Spinal cord (tissue), 10 donors: Measurements from ENCODE around the gene FBXO31. TPM values are rescaled to one million over a fixed set of nuclear protein-coding genes. Genes with fewer than 3 reads are reported as not detected.
"Not testable (repeated sequence)": the region's sequence is repeated elsewhere in the genome, so short reads cannot be mapped to it uniquely, and the experiment has no call there.

Source experiments
- DNase-seq, 6 donors: peaks; one replicate each; pipeline versions ENCODE4 v3.0.0 to v3.0.0-alpha.2; 2013 to 2015; ENCODE audit warnings: low spot score in 6 of 6, low read depth in 4 of 6
- H3K27ac ChIP-seq: one replicate; pipeline ENCODE4 v1.5.1; 2013; ENCODE audit warnings: low read depth, low read length, control low read depth
- H3K27me3 ChIP-seq: one replicate; pipeline ENCODE4 v1.6.1; 2013; ENCODE audit warnings: low read length; ENCODE audit not compliant: control insufficient read depth, insufficient read depth
- H3K36me3 ChIP-seq: one replicate; pipeline ENCODE4 v1.6.1; 2013; ENCODE audit warnings: low read length; ENCODE audit not compliant: control insufficient read depth, insufficient read depth
- H3K4me1 ChIP-seq: one replicate; pipeline ENCODE4 v1.6.1; 2013; ENCODE audit warnings: low read length; ENCODE audit not compliant: control insufficient read depth, insufficient read depth
- H3K4me3 ChIP-seq: one replicate; pipeline ENCODE4 v1.5.1; 2013; ENCODE audit warnings: low read depth, low read length, control low read depth
- H3K9me3 ChIP-seq: one replicate; pipeline ENCODE4 v1.6.1; 2013; ENCODE audit warnings: low read length; ENCODE audit not compliant: control insufficient read depth, insufficient read depth
- WGBS: methylation state at CpG from one replicate; pipeline ENCODE4 v1.1.5; 2013; ENCODE audit warnings: missing lambda C conversion rate; ENCODE audit not compliant: insufficient coverage; 5-methylcytosine and 5-hydroxymethylcytosine counted together
- polyA plus RNA-seq, 2 donors: library from polyadenylated mRNA; unstranded; fragments of 120-200 nt; gene quantifications; one replicate each; pipeline ENCODE4 v1.2.1, GENCODE V29; 2013; ENCODE audit not compliant: insufficient read length in 2 of 2
- total RNA-seq, 2 donors: library from RNA; depleted of rRNA in 1 of 2; stranded (reverse); fragments of 120-200 nt in 1 of 2; fragments of >200 nt in 1 of 2; gene quantifications; one replicate each; pipeline versions ENCODE4 v1.2.3 to v1.2.4, GENCODE V29; 2013 to 2014
- donor health status: healthy.

FBXO31 gene
- total and polyA plus RNA-seq, 4 donors = 21.0 to 48.6 (median 41.0) TPM

DNA sequence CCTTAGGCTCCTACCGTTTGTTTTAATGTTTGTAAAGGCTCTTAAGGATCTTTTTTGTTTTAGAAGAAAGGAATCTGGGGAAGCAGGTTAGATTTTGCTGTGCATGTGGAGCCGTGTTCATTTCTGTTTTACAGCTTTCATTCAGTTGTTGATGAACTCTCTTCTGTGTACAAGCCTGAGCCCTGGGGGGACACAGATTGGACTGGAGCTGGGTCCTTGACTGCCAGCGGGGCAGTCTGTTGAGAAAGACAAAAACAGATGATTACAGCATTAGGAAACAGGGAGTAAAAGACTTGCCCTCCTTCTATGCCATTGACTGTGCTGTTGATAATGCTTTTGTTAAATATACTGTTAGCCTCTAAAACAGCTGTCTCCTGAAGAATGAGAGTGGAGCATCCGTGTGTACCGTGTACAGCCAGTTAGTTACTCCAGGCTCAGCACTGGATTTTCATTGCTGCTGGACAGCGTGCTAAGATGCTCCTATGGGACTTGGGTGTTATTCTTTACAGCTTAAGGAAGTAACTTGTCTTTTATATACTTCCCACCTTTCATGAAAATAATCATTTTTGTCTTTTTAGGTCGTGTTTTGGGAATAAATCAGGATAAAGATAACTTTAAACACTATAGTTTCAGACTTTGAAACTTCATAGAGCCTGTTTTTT is 11.7 kb upstream of the FBXO31 start:
- Histone ChIP-seq H3K4me3 (no peak overlapping the region), H3K4me1 (peaks cover 16% of the 10 kb centered on the region), H3K27me3 (no peaks in the 10 kb centered on the region), H3K36me3 (peaks cover 11% of the 10 kb centered on the region), H3K9me3 (no peaks in the 10 kb centered on the region), H3K27ac (no peak overlapping the region)
- WGBS = 60% methylated on average over 2 of the region's 7 CpGs
- DNase-seq = no peak

DNA sequence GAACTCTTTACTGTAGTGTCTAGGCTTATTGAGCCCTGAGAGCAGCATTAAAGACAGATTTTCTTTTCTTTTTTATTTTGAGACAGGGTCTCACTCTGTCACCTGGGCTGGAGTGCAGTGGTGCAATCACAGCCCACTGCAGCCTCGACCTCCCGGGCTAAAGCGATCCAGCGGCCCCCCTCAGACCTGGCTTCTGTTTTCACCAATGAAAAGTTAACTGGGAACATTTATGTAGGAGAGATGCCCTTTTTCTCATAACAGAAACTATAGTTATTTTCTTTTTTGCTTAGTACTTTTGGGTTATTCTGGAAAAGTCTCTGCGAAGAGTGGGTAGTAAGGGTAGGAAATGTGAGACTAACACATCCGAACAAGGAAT is 10.1 kb upstream of the FBXO31 start:
- Histone ChIP-seq H3K27ac (no peak overlapping the region), H3K4me3 (peak overlapping the region; percentile 72)
- DNase-seq = no peak

DNA sequence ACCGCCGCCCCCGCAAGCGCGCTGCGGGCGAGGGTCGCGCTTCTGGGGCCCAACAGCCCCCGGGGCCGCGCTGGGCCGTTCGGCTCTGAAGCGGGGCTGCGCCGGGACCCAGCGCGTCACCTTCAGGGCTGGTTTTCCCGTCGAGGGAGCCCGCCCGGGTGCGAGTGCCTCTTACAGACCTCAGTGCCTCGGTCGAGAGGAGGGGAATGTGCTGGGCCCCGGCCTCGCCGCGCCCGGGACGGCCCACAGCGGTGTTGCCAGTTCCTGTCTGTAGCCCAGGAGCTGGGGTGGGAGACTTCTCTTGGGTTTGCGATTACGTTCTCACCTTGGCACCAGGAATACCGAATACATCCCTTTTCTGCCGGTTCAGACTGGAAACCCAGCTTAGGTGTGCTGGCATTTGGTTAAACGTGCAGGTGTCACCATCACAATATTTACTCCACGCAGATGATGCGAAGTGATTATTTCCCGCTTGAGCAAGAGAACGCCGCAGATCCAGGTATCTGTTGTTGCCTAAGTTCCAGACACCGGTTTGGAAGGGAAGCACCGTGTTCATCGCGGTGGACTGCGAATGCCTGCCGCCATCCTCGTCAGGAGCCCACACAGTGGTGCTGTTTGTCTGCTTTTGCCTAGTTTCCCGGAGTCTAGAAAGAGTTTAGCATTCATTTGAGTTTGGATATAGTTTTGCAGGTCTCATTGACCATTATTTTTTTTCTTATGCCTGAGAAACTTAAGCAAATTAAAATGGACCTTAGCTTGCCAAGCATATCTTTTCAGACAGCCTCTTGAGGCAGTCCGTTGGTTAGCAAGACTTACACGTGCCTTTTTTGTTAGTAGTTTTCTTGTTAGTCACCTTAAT is 9.5 kb upstream of the FBXO31 start:
- peaks cover 3% of the 10 kb centered on the region for H3K36me3 ChIP-seq
- WGBS = under 1% methylated on average over 52 of the region's 53 CpGs
- peak overlapping the region; percentile 72 for H3K4me3 ChIP-seq
- H3K27me3 ChIP-seq = no peaks in the 10 kb centered on the region
- DNase-seq = peak in 3 of 6 donors; percentile 40 to 84 (median 79)
- H3K27ac ChIP-seq = peak overlapping the region; percentile 11
- peaks cover 16% of the 10 kb centered on the region for H3K4me1 ChIP-seq
- H3K9me3 ChIP-seq = no peaks in the 10 kb centered on the region

More for the DNA sequence above, 10.1 kb upstream of the FBXO31 start:
- WGBS = no CpG with 5 or more reads among the region's 6 CpGs
- Histone ChIP-seq H3K27me3 (no peaks in the 10 kb centered on the region), H3K9me3 (no peaks in the 10 kb centered on the region), H3K4me1 (peaks cover 16% of the 10 kb centered on the region), H3K36me3 (peaks cover 3% of the 10 kb centered on the region)

DNA sequence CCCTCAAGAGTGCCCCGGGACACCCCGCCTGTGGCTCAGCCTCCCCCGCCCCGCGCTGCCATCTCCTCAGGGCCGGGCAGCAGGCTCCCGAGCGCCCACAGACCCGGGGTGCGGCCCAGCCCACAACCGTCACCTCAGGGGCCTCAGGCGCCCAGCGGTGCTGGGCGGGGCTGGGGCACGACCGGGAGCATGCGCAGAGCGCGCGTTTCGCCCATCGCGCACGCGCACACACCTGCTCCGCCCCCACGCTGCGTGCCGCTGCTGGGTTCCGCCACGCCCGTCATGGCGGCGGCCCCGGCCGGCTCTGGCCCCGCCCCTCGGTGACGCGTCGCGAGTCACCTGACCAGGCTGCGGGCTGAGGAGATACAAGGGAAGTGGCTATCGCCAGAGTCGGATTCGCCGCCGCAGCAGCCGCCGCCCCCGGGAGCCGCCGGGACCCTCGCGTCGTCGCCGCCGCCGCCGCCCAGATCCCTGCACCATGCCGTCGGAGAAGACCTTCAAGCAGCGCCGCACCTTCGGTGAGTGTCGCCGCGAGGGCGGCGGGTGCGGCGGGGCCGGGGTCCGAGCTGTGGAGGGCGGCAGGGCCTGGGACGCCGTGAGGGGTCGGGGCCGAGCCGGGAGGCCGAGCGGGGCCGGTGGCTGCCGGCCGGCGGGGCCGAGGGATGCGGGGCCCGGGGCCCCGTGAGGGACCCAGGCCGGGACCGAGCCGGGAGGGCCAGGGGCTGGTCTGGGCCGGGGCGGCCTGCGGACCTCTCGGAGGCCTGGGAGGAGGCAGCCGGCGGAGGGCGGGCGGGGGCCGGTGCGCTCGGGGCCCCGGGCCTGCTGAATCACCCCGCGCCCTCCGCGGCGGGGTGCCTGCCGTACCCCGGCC is 8.6 kb upstream of the FBXO31 start, which contains the start of gene MAP1LC3B:
Gene MAP1LC3B (plus strand): TSS at position 387 of the 871 bp plus-strand sequence. CDS start 92 bp downstream, at position 479.
- peaks cover 3% of the 10 kb centered on the region for H3K36me3 ChIP-seq
- H3K27ac ChIP-seq = peak within 1 kb of the TSS; percentile 81
- no peaks in the 10 kb centered on the region for H3K9me3 ChIP-seq
- peaks cover 24% of the 10 kb centered on the region for H3K4me1 ChIP-seq
- under 1% methylated on average over 112 of the region's 113 CpGs for WGBS
- DNase-seq = peak; percentile 91 to 99 (median 94)
- H3K4me3 ChIP-seq = peak within 1 kb of the TSS; percentile 72
- H3K27me3 ChIP-seq = no peaks in the 10 kb centered on the region

DNA sequence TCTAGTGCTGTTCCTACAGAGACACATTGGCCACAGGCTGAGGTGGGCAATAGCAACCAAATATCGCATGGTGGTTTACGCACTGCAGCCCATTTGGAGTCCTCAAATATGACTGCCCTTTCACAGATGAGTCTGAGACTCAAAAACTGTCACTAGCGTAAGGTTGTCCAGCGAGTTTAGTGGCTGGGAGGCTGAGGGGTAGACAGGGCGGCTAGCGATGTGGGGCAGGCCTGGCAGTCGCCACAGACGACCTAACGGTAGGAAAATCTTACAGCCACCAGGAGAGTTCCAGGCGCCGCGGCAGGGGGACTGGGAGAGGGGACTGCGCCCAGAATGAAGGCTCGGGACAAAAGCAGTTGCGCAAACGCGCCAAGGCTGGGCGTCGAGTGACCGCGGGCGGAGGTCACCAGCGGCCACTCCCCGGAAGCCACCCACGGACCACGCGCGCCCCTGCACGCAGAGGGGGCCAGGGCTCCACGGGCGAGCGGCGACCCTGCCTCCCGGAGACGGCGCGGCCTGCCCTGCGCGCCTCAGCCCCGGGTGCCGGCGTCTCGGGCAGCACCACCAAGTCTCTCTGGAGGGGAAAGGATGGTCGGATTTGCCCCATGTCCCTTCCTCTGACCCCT is 7.9 kb upstream of the FBXO31 start:
- H3K4me3 ChIP-seq = peak overlapping the region; percentile 49
- no peak for DNase-seq
- H3K4me1 ChIP-seq = peaks cover 24% of the 10 kb centered on the region
- no peaks in the 10 kb centered on the region for H3K36me3 ChIP-seq
- WGBS = 6% methylated on average over 44 of the region's 44 CpGs
- H3K27me3 ChIP-seq = no peaks in the 10 kb centered on the region
- no peaks in the 10 kb centered on the region for H3K9me3 ChIP-seq
- H3K27ac ChIP-seq = peak overlapping the region; percentile 81

DNA sequence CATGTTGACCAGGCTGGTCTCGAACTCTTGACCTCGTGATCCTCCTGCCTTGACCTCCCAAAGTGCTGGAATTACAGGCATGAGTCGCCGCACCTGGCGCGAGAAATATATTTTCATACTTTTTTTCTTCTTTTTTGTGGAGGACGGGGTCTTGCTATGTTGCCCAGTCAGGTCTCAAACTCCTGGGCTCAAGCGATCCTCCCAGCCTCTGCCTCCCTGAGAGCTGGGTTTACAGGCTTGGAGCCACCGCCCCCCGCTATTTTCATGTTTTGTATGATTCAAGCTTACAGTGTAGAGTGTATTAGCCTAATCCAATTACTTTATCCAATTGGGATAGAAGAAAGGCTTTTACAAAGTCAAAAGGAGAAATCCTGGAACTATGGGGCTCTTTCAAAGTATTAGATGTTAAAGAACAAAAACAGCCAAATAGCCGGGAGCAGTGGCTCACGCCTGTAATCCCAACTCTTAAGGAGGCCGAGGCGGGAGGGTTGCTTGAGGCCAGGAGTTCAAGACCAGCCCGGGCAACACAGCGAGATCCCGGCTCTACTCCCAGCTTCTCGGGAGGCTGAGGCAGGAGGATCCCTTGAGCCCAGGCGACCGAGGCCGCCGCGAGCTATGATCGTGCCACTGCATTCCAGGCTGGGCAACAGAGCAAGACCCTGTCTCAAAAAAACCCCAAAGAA is 7.2 kb upstream of the FBXO31 start:
- no peak for DNase-seq
- Histone ChIP-seq H3K9me3 (no peaks in the 10 kb centered on the region), H3K27ac (peak overlapping the region; percentile 81), H3K4me3 (peak overlapping the region; percentile 49), H3K4me1 (peaks cover 24% of the 10 kb centered on the region), H3K36me3 (no peaks in the 10 kb centered on the region), H3K27me3 (no peaks in the 10 kb centered on the region)
- 96% methylated on average over 14 of the region's 24 CpGs for WGBS

DNA sequence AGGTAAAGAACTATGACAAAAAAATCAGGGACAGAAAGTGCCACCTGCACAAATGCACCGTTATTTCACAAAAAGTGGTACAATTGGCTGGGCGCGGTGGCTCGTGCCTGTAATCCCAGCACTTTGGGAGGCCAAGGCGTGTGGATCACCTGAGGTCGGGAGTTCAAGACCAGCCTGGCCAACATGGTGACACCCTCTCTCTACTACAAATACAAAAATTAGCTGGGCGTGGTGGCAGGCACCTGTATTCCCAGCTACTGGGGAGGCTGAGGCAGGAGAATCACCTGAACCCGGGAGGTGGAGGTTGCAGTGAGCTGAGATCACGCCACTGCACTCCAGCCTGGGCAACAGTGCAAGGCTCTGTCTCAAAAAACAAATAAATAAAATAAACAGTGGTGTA is 6.3 kb upstream of the FBXO31 start:
- H3K36me3 ChIP-seq, H3K27me3 ChIP-seq, H3K9me3 ChIP-seq, DNase-seq, H3K27ac ChIP-seq, H3K4me3 ChIP-seq: not testable (repeated sequence)
- 98% methylated on average over 4 of the region's 9 CpGs for WGBS
- peaks cover 25% of the 10 kb centered on the region for H3K4me1 ChIP-seq

DNA sequence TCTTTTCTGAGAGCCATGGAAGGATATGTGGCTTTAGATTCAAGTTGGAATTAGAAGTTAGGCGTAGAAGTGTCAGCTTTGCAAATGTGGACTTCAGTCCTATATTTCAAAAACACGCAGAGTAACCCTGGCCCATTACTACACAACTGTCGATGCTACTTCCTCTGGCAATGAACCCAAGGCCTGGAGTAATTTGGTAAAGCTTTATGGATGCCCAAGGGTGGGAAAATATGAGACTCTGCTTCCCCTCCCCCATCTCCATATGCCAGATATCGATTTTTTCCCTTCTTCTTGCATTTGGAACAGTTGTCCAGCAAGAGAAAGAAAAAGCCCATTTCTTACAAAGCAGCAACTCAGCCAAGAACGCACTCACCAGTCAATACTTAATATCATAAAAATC is 5.7 kb upstream of the FBXO31 start:
- WGBS = no CpG with 5 or more reads among the region's 5 CpGs
- no peak overlapping the region for H3K4me3 ChIP-seq

More for the DNA sequence above, 5.7 kb upstream of the FBXO31 start:
- H3K4me1 ChIP-seq = peaks cover 28% of the 10 kb centered on the region
- H3K27me3 ChIP-seq = no peaks in the 10 kb centered on the region
- no peak for DNase-seq
- no peaks in the 10 kb centered on the region for H3K36me3 ChIP-seq
- no peaks in the 10 kb centered on the region for H3K9me3 ChIP-seq
- H3K27ac ChIP-seq = no peak overlapping the region
